ENCODE measurements around the gene ZNF679. TPM values are rescaled to one million over a fixed set of nuclear protein-coding genes. Genes with fewer than 3 reads are reported as not detected.
"Not testable (repeated sequence)": the region's sequence is repeated elsewhere in the genome, so short reads cannot be mapped to it uniquely, and the experiment has no call there.

Gene ZNF679
- total RNA-seq, 1 donor from 2014 or later: not detected

GRCh38 chr7:64313740-64314491 is 85.6 kb downstream of the ZNF679 start, which contains the start of gene ZNF736:
TSS of gene ZNF736 (plus strand) at chr7:64313961. CDS start at chr7:64314151, 190 bp downstream.
- peak within 1 kb of the TSS; percentile 72 for H3K27ac ChIP-seq (replicated peaks)
- no peaks in the 10 kb centered on the region for H3K27me3 ChIP-seq (ENCODE audit: low read depth)
- no peak for TF ChIP-seq CTCF (IDR thresholded peaks at IDR 0.05; ENCODE audit: borderline replicate concordance)
- H3K4me1 ChIP-seq: peaks cover 28% of the 10 kb centered on the region
- DNase-seq: peak; percentile 89
- H3K4me3 ChIP-seq: peak within 1 kb of the TSS; percentile 88
- no peaks in the 10 kb centered on the region for H3K9me3 ChIP-seq (replicated peaks)
- H3K36me3 ChIP-seq: no peaks in the 10 kb centered on the region
- intact Hi-C loops (cut with micrococcal nuclease): no loop called here

- no peaks in the 10 kb centered on the region for H3K27me3 ChIP-seq (ENCODE audit: low read depth)
- intact Hi-C loops (cut with micrococcal nuclease): no loop called here
- no peak for DNase-seq
- no peaks in the 10 kb centered on the region for H3K9me3 ChIP-seq (replicated peaks)
- peak overlapping the region; percentile 88 for H3K4me3 ChIP-seq
- no peaks in the 10 kb centered on the region for H3K36me3 ChIP-seq
- TF ChIP-seq CTCF (IDR thresholded peaks at IDR 0.05; ENCODE audit: borderline replicate concordance): no peak
- no peak overlapping the region for H3K27ac ChIP-seq (replicated peaks)
- peaks cover 28% of the 10 kb centered on the region for H3K4me1 ChIP-seq
These were observed 86.3 kb downstream of the ZNF679 start for GRCh38 chr7:64314566-64314965.

- H3K9me3 ChIP-seq (replicated peaks); H3K4me3 ChIP-seq; H3K27ac ChIP-seq (replicated peaks); DNase-seq; H3K27me3 ChIP-seq (ENCODE audit: low read depth); H3K36me3 ChIP-seq; intact Hi-C loops (cut with micrococcal nuclease): not testable (repeated sequence)
- H3K4me1 ChIP-seq: peaks cover 28% of the 10 kb centered on the region
These were observed 87.9 kb downstream of the ZNF679 start for GRCh38 chr7:64316031-64316742.

Other genes with a start within 250 kb of the ZNF679 start
- gene ZNF722, start 229.6 kb upstream of the ZNF679 start, total RNA-seq: not detected
- gene ZNF727, start 183.0 kb upstream of the ZNF679 start, total RNA-seq: 3.1 TPM
- gene ZNF735, start 21.3 kb upstream of the ZNF679 start, total RNA-seq: not detected
- 4.1 TPM for gene ZNF736, start 85.5 kb downstream of the ZNF679 start, total RNA-seq

All from left ventricle myocardium inferior (tissue), 1 donor.